ENCODE measurements around the gene KCNK13.

- TF ChIP-seq, protein P1, sequence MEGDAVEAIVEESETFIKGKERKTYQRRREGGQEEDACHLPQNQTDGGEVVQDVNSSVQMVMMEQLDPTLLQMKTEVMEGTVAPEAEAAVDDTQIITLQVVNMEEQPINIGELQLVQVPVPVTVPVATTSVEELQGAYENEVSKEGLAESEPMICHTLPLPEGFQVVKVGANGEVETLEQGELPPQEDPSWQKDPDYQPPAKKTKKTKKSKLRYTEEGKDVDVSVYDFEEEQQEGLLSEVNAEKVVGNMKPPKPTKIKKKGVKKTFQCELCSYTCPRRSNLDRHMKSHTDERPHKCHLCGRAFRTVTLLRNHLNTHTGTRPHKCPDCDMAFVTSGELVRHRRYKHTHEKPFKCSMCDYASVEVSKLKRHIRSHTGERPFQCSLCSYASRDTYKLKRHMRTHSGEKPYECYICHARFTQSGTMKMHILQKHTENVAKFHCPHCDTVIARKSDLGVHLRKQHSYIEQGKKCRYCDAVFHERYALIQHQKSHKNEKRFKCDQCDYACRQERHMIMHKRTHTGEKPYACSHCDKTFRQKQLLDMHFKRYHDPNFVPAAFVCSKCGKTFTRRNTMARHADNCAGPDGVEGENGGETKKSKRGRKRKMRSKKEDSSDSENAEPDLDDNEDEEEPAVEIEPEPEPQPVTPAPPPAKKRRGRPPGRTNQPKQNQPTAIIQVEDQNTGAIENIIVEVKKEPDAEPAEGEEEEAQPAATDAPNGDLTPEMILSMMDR (conservative IDR thresholded peaks at IDR 0.05; ENCODE audit: low read depth, low read length) = no peak
- TF ChIP-seq BHLHE40 (IDR thresholded peaks at IDR 0.05; ENCODE audit: low read depth, low read length) (no peak), POLR2A (IDR thresholded peaks at IDR 0.05; ENCODE audit: low read depth, low read length) (no peak), RAD21 (IDR thresholded peaks at IDR 0.05; ENCODE audit: low read length) (no peak)
Measured at GRCh38 chr14:90213099-90213748, 151.4 kb downstream of the KCNK13 start.
